HG03460 (cell line): ENCODE data around the gene TSPAN5.
A peak's percentile ranks its signal among the peaks of the same experiment; 100 is the strongest.

Source experiments
- ATAC-seq: cut with Tn5 transposase; IDR thresholded peaks from one replicate; pipeline ENCODE4 v1.9.1; 2021; ENCODE audit not compliant: unreplicated experiment

The TSPAN5 gene

GRCh38 chr4:98601708-98602107 lies 56.7 kb downstream of the TSPAN5 start:
- ATAC-seq = peak; percentile 90

DNA sequence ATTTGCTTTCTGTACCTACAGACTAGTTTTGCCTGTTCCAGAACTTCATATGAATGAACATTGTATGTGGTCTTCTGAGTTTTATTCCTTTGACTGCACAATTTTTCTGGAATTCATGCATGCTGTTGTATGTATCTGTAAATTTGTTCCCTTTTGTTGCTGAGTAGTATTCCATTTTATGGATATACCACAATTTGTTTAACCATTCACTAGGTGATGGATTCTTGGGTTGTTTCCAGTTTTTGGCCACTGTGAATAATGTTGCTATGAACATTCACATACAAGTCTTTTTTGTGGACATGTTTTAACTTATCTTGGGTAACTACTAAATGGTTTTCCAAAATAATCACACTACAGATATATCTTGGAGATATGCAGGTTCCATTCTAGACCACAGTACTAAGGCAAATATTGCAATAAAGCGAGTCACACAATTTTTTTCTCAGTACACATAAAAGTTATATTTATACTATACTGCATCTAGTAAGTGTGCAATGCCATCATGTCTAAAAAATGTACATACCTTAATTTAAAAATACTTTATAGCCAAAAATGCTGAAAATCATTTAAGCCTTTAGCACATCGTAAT lies 58.7 kb downstream of the TSPAN5 start:
- no peak for ATAC-seq

GRCh38 chr4:98586962-98587354 lies 71.5 kb downstream of the TSPAN5 start:
- ATAC-seq = no peak

GRCh38 chr4:98586291-98586961 lies 72.0 kb downstream of the TSPAN5 start:
- ATAC-seq = no peak

GRCh38 chr4:98585596-98585995 lies 72.8 kb downstream of the TSPAN5 start:
- ATAC-seq = no peak

DNA sequence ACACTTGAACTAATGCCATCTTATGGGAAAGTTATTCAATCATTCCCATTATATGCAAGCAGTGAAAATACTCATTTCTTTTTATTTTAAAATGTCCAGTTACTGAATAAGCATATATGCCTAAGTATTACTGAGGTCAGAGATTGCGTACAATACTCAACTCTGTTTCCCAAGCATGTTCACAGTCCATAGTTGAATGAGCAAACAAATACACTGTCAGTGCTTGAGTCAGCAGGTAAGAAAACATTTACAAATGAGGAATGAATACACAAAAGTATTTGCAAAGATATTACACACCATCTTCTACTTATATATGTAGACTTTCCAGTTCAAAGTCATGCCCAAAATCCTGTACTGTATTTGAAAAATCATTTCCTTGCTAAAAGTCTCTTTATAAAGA lies 74.1 kb downstream of the TSPAN5 start:
- ATAC-seq = no peak

- ATAC-seq = no peak
These were observed 75.1 kb downstream of the TSPAN5 start for GRCh38 chr4:98583265-98583664.

- ATAC-seq = no peak
These were observed 77.3 kb downstream of the TSPAN5 start for GRCh38 chr4:98581126-98581525.

DNA sequence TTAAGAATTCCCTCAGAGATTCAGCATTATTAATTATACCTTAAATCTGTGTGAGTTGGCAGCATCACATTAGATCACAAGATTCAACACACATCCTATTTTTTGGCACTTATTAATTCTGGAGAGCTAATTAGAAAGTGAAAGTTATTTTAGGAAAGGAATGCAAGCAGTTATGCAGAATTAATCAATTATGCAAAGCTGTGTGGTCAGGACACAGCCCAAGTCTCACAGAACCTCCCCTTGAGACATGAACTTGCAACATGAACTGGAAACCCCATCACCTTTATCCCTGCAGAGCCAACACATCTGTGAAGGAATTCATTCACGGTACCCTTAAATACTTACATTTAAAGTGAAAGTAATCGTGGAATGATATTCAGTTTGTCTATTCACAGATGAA lies 80.5 kb downstream of the TSPAN5 start:
- ATAC-seq = no peak

GRCh38 chr4:98574816-98575215 lies 83.6 kb downstream of the TSPAN5 start:
- ATAC-seq = no peak

DNA sequence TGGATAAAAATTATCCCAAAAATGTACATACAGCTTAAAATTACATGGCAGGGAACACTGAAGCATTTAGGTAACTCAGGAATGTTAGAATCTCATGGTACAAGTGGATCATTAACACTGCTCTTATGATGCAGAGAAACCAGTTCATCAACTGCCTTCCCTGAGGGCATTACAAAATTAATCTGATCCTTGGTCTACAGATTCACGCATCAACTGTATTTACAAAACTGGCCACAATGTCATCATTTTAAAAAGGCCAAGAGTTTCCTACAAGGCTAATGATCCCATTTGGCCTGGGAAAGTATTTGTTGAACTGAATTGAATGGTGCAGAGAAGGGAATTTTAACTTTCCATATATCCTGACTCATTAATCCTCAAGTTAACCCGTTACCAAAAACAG lies 84.6 kb downstream of the TSPAN5 start:
- no peak for ATAC-seq

DNA sequence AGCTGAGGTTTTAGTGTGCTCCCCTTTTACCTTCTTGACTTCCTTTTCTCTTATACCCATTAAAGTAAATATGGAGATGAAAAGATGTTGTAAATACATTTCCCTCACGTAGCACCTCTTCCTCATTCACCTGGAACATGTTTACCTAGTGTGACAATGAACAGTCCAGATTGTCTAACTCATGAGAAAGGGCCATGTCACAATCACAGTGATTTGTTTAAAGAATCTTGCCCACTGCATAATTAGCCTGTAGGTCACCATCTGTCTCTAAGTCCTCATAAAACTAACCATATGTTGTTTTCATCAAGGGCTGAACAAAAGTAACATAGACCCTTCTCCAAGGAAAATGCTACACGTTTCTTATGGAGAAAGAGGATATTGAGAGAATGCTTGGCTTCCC lies 85.7 kb downstream of the TSPAN5 start:
- ATAC-seq = no peak

DNA sequence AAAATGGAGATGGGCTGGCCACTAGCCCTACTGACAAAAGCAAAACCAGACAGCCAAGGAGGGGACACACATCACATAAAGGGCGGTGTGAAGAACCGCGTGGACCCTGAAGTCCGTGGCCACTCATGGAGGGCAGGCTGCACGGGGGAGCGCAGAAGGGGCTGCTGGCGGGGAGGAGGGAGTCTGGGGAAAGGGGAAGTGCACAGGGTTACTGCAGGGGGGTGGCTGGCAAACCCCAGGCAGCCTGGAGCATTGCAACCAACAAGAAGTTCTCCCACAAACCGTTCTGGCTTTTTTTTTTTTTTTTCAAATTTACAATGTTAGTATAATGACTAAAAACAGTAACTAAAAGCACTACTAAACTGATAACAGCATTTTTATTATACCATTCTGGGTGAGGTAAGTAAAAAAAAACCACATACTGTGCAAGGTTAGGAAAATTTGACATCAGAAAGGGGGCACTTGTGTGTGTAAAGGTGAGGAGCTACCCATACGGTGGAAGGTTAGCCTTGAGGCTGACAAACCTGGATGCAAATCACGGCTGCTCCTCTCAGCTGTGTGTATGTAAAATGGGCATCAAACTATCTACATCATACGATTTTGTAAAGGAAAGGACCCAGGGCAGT lies 87.1 kb downstream of the TSPAN5 start:
- ATAC-seq = no peak

DNA sequence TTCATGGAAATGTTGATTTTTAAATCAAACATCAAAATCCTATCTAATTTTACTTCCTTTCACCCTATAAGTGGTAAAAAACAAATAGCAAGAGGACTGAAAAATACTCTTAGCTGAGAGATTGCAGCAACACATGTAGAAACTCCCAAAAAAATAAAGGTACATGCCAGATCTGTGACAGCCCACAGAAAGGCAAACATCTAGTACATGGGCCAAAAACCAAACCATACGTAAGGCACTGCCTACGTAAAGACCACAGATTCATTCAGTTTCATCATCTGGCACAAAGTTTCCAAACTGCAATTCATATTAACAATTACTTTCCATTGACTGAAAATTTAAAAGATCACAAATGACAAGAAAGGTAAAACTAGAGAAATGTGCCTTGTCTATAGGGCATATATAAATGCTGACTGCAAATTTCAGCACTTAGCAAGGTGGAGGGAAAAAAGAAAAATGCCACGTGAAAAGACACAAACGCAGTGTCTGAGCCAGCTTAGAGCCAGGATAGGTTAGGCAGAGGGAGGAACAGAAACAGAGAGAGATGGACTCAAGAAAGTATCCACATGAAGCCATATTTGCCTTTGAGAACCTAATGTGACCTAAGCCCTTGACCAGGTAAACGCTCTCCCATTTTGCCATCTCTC lies 88.1 kb downstream of the TSPAN5 start:
- no peak for ATAC-seq

- ATAC-seq = no peak
These were observed 89.3 kb downstream of the TSPAN5 start for GRCh38 chr4:98568941-98569663.

- no peak for ATAC-seq
These were observed 90.8 kb downstream of the TSPAN5 start for GRCh38 chr4:98567611-98568010.

DNA sequence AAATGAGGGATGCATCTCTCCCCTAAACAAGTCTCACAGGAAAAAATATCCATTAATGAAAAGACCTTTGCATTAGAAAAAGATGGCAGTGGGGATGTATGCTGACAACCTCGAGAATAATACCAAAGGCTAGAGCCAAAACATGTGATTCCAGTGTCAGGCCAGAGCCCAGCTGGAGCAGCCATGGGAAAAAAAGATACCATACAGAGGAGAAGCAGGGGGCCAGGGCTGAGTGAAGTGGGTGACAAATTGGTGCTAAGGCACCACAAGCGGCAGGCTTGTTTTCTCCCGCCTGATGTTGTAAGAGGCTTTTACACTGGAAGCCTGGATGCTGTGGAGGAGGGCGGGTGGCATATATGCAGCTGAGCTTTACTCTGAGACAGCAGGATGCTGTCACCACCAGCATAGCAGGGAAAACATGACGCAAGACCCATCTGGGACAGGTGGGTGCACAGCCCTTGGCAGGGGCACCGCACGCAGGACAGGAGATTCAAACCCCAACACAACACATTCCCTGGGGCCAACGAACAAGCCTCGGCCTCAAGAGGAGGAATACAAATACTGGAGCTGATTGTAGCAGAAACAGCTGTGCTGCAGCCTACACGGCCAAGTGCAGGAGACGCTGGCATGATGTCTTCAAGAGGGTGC lies 91.9 kb downstream of the TSPAN5 start:
- no peak for ATAC-seq

DNA sequence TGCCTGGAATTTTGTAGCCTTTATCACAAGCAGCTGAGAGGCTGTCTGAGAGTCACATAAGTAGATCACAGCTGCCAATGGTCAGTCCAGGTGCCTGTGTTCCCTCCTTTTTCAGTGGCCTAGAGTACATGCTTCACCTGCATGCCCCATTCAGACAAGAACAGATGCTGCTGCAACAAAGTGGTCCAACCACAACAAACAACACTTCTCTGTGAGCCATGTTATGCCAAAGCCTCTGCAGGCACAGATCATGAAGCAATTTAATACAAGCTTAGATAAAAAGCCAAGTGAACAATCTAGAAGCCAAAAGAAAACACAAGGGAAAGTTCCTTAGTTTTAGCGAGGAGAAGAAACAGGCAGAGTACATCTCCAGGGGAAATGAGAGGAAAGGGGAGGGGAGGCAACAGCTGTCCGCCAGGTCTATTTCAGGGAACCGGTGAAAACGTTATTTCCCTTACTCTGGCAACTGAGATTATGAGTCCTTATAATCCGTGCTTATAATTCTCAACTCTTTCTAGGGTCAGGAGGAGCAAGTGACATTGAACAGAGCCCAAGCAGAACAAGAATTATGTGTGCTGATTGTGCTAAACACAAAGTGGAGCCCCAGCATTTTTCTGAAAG lies 92.6 kb downstream of the TSPAN5 start:
- no peak for ATAC-seq

- ATAC-seq = no peak
These were observed 93.6 kb downstream of the TSPAN5 start for GRCh38 chr4:98564852-98565251.

- no peak for ATAC-seq
These were observed 98.1 kb downstream of the TSPAN5 start for GRCh38 chr4:98560321-98560720.
